Tibial artery (tissue), 4 donors: ENCODE data around the gene SPRY1.

ENCODE experiments used
- DNase-seq, 2 donors: peaks; one replicate each; pipeline ENCODE4 v3.0.0-alpha.2; 2019
- H3K27ac ChIP-seq, 2 donors: fragments of 200-600 bp; sonication (generic) in 1 of 2; 1 replicate in 1 of 2; 2 replicates in 1 of 2; pipeline ENCODE4 v1.5.1; 2018 to 2019; ENCODE audit warnings: mild to moderate bottlenecking in 1 of 2
- H3K27me3 ChIP-seq, 2 donors: fragments of 200-600 bp; sonication (generic) in 1 of 2; one replicate each; pipeline versions ENCODE4 v1.5.1 to v1.6.0; 2016 to 2019
- H3K36me3 ChIP-seq, 3 donors: fragments of 200-600 bp; sonication (generic) in 2 of 3; one replicate each; pipeline ENCODE4 v1.5.1; 2016 to 2019; ENCODE audit warnings: mild to moderate bottlenecking in 2 of 3
- H3K4me1 ChIP-seq, 4 donors: fragments of 200-600 bp; sonication (generic) in 2 of 4; 1 replicate in 3 of 4; 2 replicates in 1 of 4; pipeline ENCODE4 v1.5.1; 2016 to 2019
- H3K4me3 ChIP-seq, 2 donors: fragments of 200-600 bp; sonication (generic) in 1 of 2; 1 replicate in 1 of 2; 2 replicates in 1 of 2; pipeline ENCODE4 v1.5.1; 2018 to 2019; ENCODE audit warnings: mild to moderate bottlenecking in 2 of 2
- H3K9me3 ChIP-seq, 3 donors: fragments of 200-600 bp; sonication (generic) in 1 of 3; one replicate each; pipeline ENCODE4 v1.5.1; 2016 to 2019
- CTCF ChIP-seq, 2 experiments: fragments of 200-600 bp in 1 of 2; fragments of 450-650 bp in 1 of 2; IDR thresholded peaks; one replicate each; pipeline ENCODE4 v1.5.1; 2017 to 2019; ENCODE audit warnings: antibody characterized with exemption in 2 of 2, mild to moderate bottlenecking in 1 of 2, moderate library complexity in 1 of 2
- intact Hi-C: fragments of 100-400 bp; cut with DNase I; formaldehyde crosslinking; loops from one replicate; pipeline ENCODE4 v1.15.0; 2023; ENCODE audit warnings: low total_unique reads

SPRY1 gene

GRCh38 chr4:123350726-123351125 lies 45.9 kb upstream of the SPRY1 start:
- Histone ChIP-seq H3K36me3 (no peaks in the 10 kb centered on the region), H3K9me3 (no peaks in the 10 kb centered on the region), H3K4me3 (no peak overlapping the region), H3K27ac (no peak overlapping the region), H3K4me1 (peaks cover 0 to 7% (median 0%) of the 10 kb centered on the region in 4 donors), H3K27me3 (no peaks in the 10 kb centered on the region)
- no peak for DNase-seq
- intact Hi-C loops = no loop called here
- TF ChIP-seq CTCF (IDR thresholded peaks at IDR 0.05) = no peak

- no peaks in the 10 kb centered on the region for H3K36me3 ChIP-seq
- H3K27me3 ChIP-seq = no peaks in the 10 kb centered on the region
- intact Hi-C loops = no loop called here
- TF ChIP-seq CTCF (IDR thresholded peaks at IDR 0.05) = no peak
- H3K27ac ChIP-seq = no peak overlapping the region
- H3K9me3 ChIP-seq = no peaks in the 10 kb centered on the region
- no peak for DNase-seq
- no peak overlapping the region for H3K4me3 ChIP-seq
- H3K4me1 ChIP-seq = peaks cover 0 to 7% (median 0%) of the 10 kb centered on the region in 4 donors
Measured at GRCh38 chr4:123351713-123352112, 44.9 kb upstream of the SPRY1 start.

GRCh38 chr4:123352240-123352945 lies 44.2 kb upstream of the SPRY1 start:
- H3K4me1 ChIP-seq = peaks cover 0 to 7% (median 0%) of the 10 kb centered on the region in 4 donors
- H3K4me3 ChIP-seq = no peak overlapping the region
- no peak overlapping the region for H3K27ac ChIP-seq
- intact Hi-C loops = no loop called here
- no peak for DNase-seq
- no peaks in the 10 kb centered on the region for H3K36me3 ChIP-seq
- TF ChIP-seq CTCF (IDR thresholded peaks at IDR 0.05) = no peak
- no peaks in the 10 kb centered on the region for H3K27me3 ChIP-seq
- no peaks in the 10 kb centered on the region for H3K9me3 ChIP-seq

GRCh38 chr4:123352966-123353365 lies 43.6 kb upstream of the SPRY1 start:
- H3K27ac ChIP-seq = no peak overlapping the region
- H3K4me3 ChIP-seq = no peak overlapping the region
- intact Hi-C loops = no loop called here
- no peak for DNase-seq
- no peaks in the 10 kb centered on the region for H3K27me3 ChIP-seq
- H3K4me1 ChIP-seq = peaks cover 0 to 7% (median 0%) of the 10 kb centered on the region in 4 donors
- H3K9me3 ChIP-seq = no peaks in the 10 kb centered on the region
- no peaks in the 10 kb centered on the region for H3K36me3 ChIP-seq
- TF ChIP-seq CTCF (IDR thresholded peaks at IDR 0.05) = no peak

- TF ChIP-seq CTCF (IDR thresholded peaks at IDR 0.05) = no peak
- DNase-seq = no peak
- no peaks in the 10 kb centered on the region for H3K27me3 ChIP-seq
- no peaks in the 10 kb centered on the region for H3K9me3 ChIP-seq
- intact Hi-C loops = no loop called here
- H3K36me3 ChIP-seq = no peaks in the 10 kb centered on the region
- H3K4me1 ChIP-seq = peaks cover 0 to 7% (median 0%) of the 10 kb centered on the region in 4 donors
- no peak overlapping the region for H3K27ac ChIP-seq
- no peak overlapping the region for H3K4me3 ChIP-seq
Measured at GRCh38 chr4:123353656-123354055, 42.9 kb upstream of the SPRY1 start.
